ENCODE results near the gene FBN1. TPM values are rescaled to one million over a fixed set of nuclear protein-coding genes. Genes with fewer than 3 reads are reported as not detected.

Gene FBN1
- total RNA-seq, 1 donor from 2014 or later, result 12.6 TPM

- Mint-ChIP-seq H3K36me3 (ENCODE audit: unreplicated experiment) (no peaks in the 10 kb centered on the region), H3K4me1 (ENCODE audit: low read depth, unreplicated experiment) (no peaks in the 10 kb centered on the region), H3K27ac (ENCODE audit: unreplicated experiment) (no peak overlapping the region), H3K4me3 (ENCODE audit: unreplicated experiment) (no peak overlapping the region), H3K9me3 (ENCODE audit: unreplicated experiment) (no peaks in the 10 kb centered on the region), H3K27me3 (ENCODE audit: unreplicated experiment) (peaks cover 2% of the 10 kb centered on the region)
- TF ChIP-seq, protein P1, sequence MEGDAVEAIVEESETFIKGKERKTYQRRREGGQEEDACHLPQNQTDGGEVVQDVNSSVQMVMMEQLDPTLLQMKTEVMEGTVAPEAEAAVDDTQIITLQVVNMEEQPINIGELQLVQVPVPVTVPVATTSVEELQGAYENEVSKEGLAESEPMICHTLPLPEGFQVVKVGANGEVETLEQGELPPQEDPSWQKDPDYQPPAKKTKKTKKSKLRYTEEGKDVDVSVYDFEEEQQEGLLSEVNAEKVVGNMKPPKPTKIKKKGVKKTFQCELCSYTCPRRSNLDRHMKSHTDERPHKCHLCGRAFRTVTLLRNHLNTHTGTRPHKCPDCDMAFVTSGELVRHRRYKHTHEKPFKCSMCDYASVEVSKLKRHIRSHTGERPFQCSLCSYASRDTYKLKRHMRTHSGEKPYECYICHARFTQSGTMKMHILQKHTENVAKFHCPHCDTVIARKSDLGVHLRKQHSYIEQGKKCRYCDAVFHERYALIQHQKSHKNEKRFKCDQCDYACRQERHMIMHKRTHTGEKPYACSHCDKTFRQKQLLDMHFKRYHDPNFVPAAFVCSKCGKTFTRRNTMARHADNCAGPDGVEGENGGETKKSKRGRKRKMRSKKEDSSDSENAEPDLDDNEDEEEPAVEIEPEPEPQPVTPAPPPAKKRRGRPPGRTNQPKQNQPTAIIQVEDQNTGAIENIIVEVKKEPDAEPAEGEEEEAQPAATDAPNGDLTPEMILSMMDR (IDR thresholded peaks at IDR 0.05; ENCODE audit: partially characterized antibody, unreplicated experiment), result no peak
- no peak for DNase-seq
Measured at GRCh38 chr15:48550822-48551525, 94.5 kb downstream of the FBN1 start.

DNA sequence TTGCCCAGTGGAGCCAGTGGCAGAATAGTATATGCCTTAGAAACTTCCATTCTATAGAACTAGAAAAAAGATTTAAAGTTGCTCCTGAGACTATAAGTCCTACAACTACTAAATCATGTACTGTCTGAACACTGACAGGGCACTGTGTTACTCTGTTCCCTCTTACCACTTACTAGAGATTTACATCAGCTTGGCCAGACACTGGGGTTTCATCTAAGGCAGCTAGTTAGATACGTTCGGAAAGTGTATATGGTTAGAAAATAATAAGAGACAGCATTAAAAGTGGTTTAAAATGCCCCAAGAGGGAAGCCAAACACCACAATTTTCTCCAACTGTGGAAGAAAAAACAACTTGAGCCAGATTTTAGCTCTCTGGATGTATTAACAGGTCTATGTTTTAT lies 97.1 kb downstream of the FBN1 start:
- H3K4me3 Mint-ChIP-seq (ENCODE audit: unreplicated experiment), result no peak overlapping the region
- H3K9me3 Mint-ChIP-seq (ENCODE audit: unreplicated experiment), result no peaks in the 10 kb centered on the region
- no peak overlapping the region for H3K27ac Mint-ChIP-seq (ENCODE audit: unreplicated experiment)
- peaks cover 2% of the 10 kb centered on the region for H3K27me3 Mint-ChIP-seq (ENCODE audit: unreplicated experiment)
- TF ChIP-seq, protein P1 (IDR thresholded peaks at IDR 0.05; ENCODE audit: partially characterized antibody, unreplicated experiment), result no peak
- no peaks in the 10 kb centered on the region for H3K36me3 Mint-ChIP-seq (ENCODE audit: unreplicated experiment)
- DNase-seq, result no peak
- H3K4me1 Mint-ChIP-seq (ENCODE audit: low read depth, unreplicated experiment), result no peaks in the 10 kb centered on the region

GRCh38 chr15:48547286-48547685 lies 98.2 kb downstream of the FBN1 start:
- no peak for DNase-seq
- H3K4me1 Mint-ChIP-seq (ENCODE audit: low read depth, unreplicated experiment), result no peaks in the 10 kb centered on the region
- peaks cover 2% of the 10 kb centered on the region for H3K27me3 Mint-ChIP-seq (ENCODE audit: unreplicated experiment)
- no peak overlapping the region for H3K27ac Mint-ChIP-seq (ENCODE audit: unreplicated experiment)
- H3K4me3 Mint-ChIP-seq (ENCODE audit: unreplicated experiment), result no peak overlapping the region
- no peaks in the 10 kb centered on the region for H3K36me3 Mint-ChIP-seq (ENCODE audit: unreplicated experiment)
- TF ChIP-seq, protein P1 (IDR thresholded peaks at IDR 0.05; ENCODE audit: partially characterized antibody, unreplicated experiment), result no peak
- H3K9me3 Mint-ChIP-seq (ENCODE audit: unreplicated experiment), result no peaks in the 10 kb centered on the region

DNA sequence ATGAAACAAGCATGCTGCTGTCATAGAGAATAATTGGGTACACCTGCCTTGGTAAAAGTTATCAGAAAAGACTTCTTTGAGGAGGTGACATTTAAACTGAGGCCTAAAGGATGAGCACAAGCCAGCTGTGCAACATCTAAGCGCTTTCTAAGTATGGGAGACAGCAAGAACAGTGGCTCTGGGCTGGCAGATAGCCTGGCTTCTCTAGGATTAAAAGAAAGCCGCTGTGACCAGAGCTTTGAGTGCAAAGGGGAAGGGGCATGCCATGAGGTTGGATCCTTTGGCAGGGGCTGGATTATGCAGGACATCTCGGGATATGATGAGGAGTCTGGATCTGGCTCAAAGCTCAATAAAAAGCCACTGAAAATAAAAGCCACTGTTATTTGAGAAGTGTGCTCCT lies 99.2 kb downstream of the FBN1 start:
- Mint-ChIP-seq H3K4me1 (ENCODE audit: low read depth, unreplicated experiment) (no peaks in the 10 kb centered on the region), H3K27ac (ENCODE audit: unreplicated experiment) (no peak overlapping the region), H3K9me3 (ENCODE audit: unreplicated experiment) (no peaks in the 10 kb centered on the region), H3K27me3 (ENCODE audit: unreplicated experiment) (peaks cover 2% of the 10 kb centered on the region), H3K36me3 (ENCODE audit: unreplicated experiment) (no peaks in the 10 kb centered on the region), H3K4me3 (ENCODE audit: unreplicated experiment) (no peak overlapping the region)
- TF ChIP-seq, protein P1 (IDR thresholded peaks at IDR 0.05; ENCODE audit: partially characterized antibody, unreplicated experiment), result no peak
- DNase-seq, result no peak

DNA sequence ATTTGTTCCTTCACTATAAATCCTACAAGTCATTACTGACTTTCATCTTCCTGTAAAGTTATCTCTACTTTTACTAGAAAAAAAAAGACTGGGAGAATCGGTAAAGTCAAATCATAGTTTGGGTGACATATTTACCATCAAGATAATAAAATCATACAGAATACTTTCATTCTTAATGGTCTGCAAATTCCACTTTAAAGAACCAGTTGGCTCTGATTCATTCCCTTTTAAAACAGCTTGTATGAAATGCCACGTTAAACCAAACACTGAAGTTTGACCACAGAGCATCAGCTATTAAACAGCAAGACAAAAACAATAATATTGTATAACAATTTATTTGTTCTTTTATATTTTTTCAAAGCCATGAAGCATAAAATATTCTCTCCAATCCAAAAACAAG lies 100.7 kb downstream of the FBN1 start:
- H3K36me3 Mint-ChIP-seq (ENCODE audit: unreplicated experiment), result no peaks in the 10 kb centered on the region
- H3K4me3 Mint-ChIP-seq (ENCODE audit: unreplicated experiment), result no peak overlapping the region
- TF ChIP-seq, protein P1 (IDR thresholded peaks at IDR 0.05; ENCODE audit: partially characterized antibody, unreplicated experiment), result no peak
- no peak overlapping the region for H3K27ac Mint-ChIP-seq (ENCODE audit: unreplicated experiment)
- DNase-seq, result no peak
- no peaks in the 10 kb centered on the region for H3K4me1 Mint-ChIP-seq (ENCODE audit: low read depth, unreplicated experiment)
- H3K9me3 Mint-ChIP-seq (ENCODE audit: unreplicated experiment), result no peaks in the 10 kb centered on the region
- H3K27me3 Mint-ChIP-seq (ENCODE audit: unreplicated experiment), result peaks cover 2% of the 10 kb centered on the region
